HepG2 (cell line): ENCODE data around the gene MLANA. TPM values are rescaled to one million over a fixed set of nuclear protein-coding genes. Genes with fewer than 3 reads are reported as not detected.

Experiments used
- ATAC-seq: fragments of 200-7000 bp; cut with Tn5 transposase; 3 replicates; pipeline ENCODE4 v1.9.1; 2020; ENCODE audit warnings: mild to moderate bottlenecking, moderate library complexity
- BruUV-seq: library from RNA; stranded (reverse); fragments of 400-500 nt; replicated peaks from 2 replicates; lab custom pipeline; 2021; lab: Mats Ljungman, UMichigan
- CTCF ChIA-PET: fragments of 300-600 bp; formaldehyde crosslinking; extraction: SDS; loops from one replicate; lab custom pipeline; 2021; ENCODE audit warnings: low total read pairs, inconsistent platforms, low intra/inter-chr PET ratio; lab: Yijun Ruan, JAX
- POLR2A ChIA-PET: fragments of 350-600 bp; sonication (Branson Sonifier 250); formaldehyde crosslinking; loops from one replicate; lab custom pipeline; 2020; ENCODE audit warnings: antibody characterized with exemption, inconsistent platforms; lab: Yijun Ruan, JAX
- DNase-seq: peaks from one replicate; pipeline ENCODE4 v3.0.0-alpha.2; 2015; ENCODE audit warnings: low spot score
- FAIRE-seq: peaks from 3 replicates; lab custom pipeline; 2011; peaks lifted over from hg19 to GRCh38; lab: Jason Lieb, UNC
- H2AFZ ChIP-seq: one replicate; pipeline ENCODE4 v1.6.1; 2011; ENCODE audit warnings: low read length, inconsistent platforms
- H3K27ac ChIP-seq: fragments of 300-600 bp; 3 replicates; pipeline ENCODE4 v1.8.0; 2011; ENCODE audit warnings: mixed run types, mild to moderate bottlenecking, mixed read lengths, low read length, inconsistent platforms; ENCODE audit not compliant: insufficient read depth; ENCODE audit errors: extremely low read length
- H3K27me3 ChIP-seq, 2 experiments: fragments of 200-600 bp in 1 of 2; 2 replicates in 1 of 2; 3 replicates in 1 of 2; pipeline versions ENCODE4 v1.6.0 to v1.8.0; 2011; ENCODE audit warnings: low read length in 2 of 2, mild to moderate bottlenecking in 2 of 2, moderate library complexity in 2 of 2, inconsistent platforms in 1 of 2; ENCODE audit not compliant: insufficient read depth in 2 of 2, control insufficient read depth in 1 of 2
- H3K36me3 ChIP-seq, 2 experiments: fragments of 200-600 bp in 1 of 2; replicated peaks in 1 of 2; 2 replicates in 1 of 2; 3 replicates in 1 of 2; pipeline versions ENCODE4 v1.5.1 to v1.8.0; 2011; ENCODE audit warnings: low read length in 2 of 2, inconsistent platforms in 1 of 2; ENCODE audit not compliant: insufficient read depth in 2 of 2, control insufficient read depth in 1 of 2
- H3K4me1 ChIP-seq: 2 replicates; pipeline ENCODE4 v1.5.1; 2012; ENCODE audit warnings: low read length, inconsistent platforms; ENCODE audit not compliant: insufficient read depth
- H3K4me2 ChIP-seq: 2 replicates; pipeline ENCODE4 v1.6.0; 2011; ENCODE audit warnings: low read depth, low read length, inconsistent platforms
- H3K4me3 ChIP-seq, 3 experiments: fragments of 200-600 bp in 1 of 3; sonication (generic), shearing (Covaris generic) in 1 of 3; replicated peaks in 1 of 3; 2 replicates each; pipeline ENCODE4 v1.5.1; 2011 to 2016; ENCODE audit warnings: low read length in 3 of 3, inconsistent platforms in 2 of 3, low read depth in 2 of 3, mild to moderate bottlenecking in 2 of 3, control low read depth in 1 of 3, mixed read lengths in 1 of 3; ENCODE audit not compliant: insufficient read depth in 1 of 3
- H3K79me2 ChIP-seq: one replicate; pipeline ENCODE4 v1.6.1; 2011; ENCODE audit warnings: low read length, inconsistent platforms; ENCODE audit not compliant: insufficient read depth
- H3K9ac ChIP-seq: 2 replicates; pipeline ENCODE4 v1.6.0; 2011; ENCODE audit warnings: mild to moderate bottlenecking, low read depth, low read length, inconsistent platforms; ENCODE audit not compliant: insufficient read depth
- H3K9me3 ChIP-seq: 2 replicates; pipeline ENCODE4 v1.5.1; 2012; ENCODE audit warnings: mild to moderate bottlenecking, low read length
- H4K20me1 ChIP-seq: 2 replicates; pipeline ENCODE4 v1.6.0; 2011; ENCODE audit warnings: inconsistent platforms, mild to moderate bottlenecking, low read length, moderate library complexity; ENCODE audit not compliant: insufficient read depth
- DNMT1 ChIP-seq: sonication (generic); formaldehyde crosslinking; IDR thresholded peaks from 2 replicates; pipeline ENCODE4 v1.5.1; 2020; ENCODE audit warnings: mild to moderate bottlenecking, missing genetic modification reagents
- NONO ChIP-seq, 2 experiments: fragments of 450-650 bp in 1 of 2; sonication (generic) in 1 of 2; formaldehyde crosslinking in 1 of 2; IDR thresholded peaks in 1 of 2; conservative IDR thresholded peaks in 1 of 2; 2 replicates each; pipeline versions ENCODE4 v1.6.1 to v1.8.0; 2017 to 2022; ENCODE audit warnings: mild to moderate bottlenecking in 1 of 2, missing genetic modification reagents in 1 of 2, moderate library complexity in 1 of 2
- ZNF503 ChIP-seq: sonication (generic); formaldehyde crosslinking; IDR thresholded peaks from 2 replicates; pipeline ENCODE4 v1.4.0; 2020; ENCODE audit warnings: missing genetic modification reagents
- WGBS: methylation state at CpG from one replicate; pipeline ENCODE4 v1.1.6; 2017; ENCODE audit warnings: low lambda C conversion rate; 5-methylcytosine and 5-hydroxymethylcytosine counted together
- in situ Hi-C: cut with HindIII; loops from 2 replicates; pipeline ENCODE4 v1.10.0; 2017; ENCODE audit warnings: low pct_unique_long_range_greater_than_20kb; ENCODE audit not compliant: extremely low pct_ligation_motif_present
- intact Hi-C: fragments of 100-400 bp; cut with micrococcal nuclease; formaldehyde crosslinking; loops from one replicate; pipeline ENCODE4 v1.10.0; 2022; ENCODE audit not compliant: unreplicated experiment
- polyA plus RNA-seq, 8 experiments: library from polyadenylated mRNA; depleted of rRNA in 3 of 8; stranded (reverse) in 7 of 8; unstranded in 1 of 8; fragments of >200 nt; fragmentation: Illumina TruSeq in 4 of 8; extraction: Trizol in 4 of 8; gene quantifications; 2 replicates each; pipeline versions ENCODE4 v1.2.1 to v1.2.3, GENCODE V29; 2011 to 2016; ENCODE audit warnings: low read depth in 4 of 8, missing spikeins in 1 of 8, mixed read lengths in 1 of 8; ENCODE audit not compliant: insufficient read depth in 1 of 8
- total RNA-seq, 5 experiments: library from RNA; depleted of rRNA; stranded (reverse); fragments of >200 nt; fragmentation: Illumina TruSeq; extraction: Trizol; gene quantifications; 2 replicates each; pipeline ENCODE4 v1.2.3, GENCODE V29; 2016; ENCODE audit warnings: low read depth in 1 of 5

The MLANA gene
- total and polyA plus RNA-seq, 2 of the 13 experiments (the other 11 are each of a cell fraction or from before 2014, with no cell fraction given), result 0.11 to 0.18 TPM

GRCh38 chr9:5958273-5958672 is 67.6 kb downstream of the MLANA start:
- intact Hi-C loops, result no loop called here
- ChIA-PET CTCF (no interaction called here), POLR2A (no interaction called here)
- H3K9ac ChIP-seq, result no peak overlapping the region
- no peaks in the 10 kb centered on the region for H3K79me2 ChIP-seq
- no peaks in the 10 kb centered on the region for H4K20me1 ChIP-seq
- BruUV-seq, result no TSS peak
- H3K27ac ChIP-seq, result no peak overlapping the region
- no peak overlapping the region for H2AFZ ChIP-seq
- 94% methylated on average over 6 of the region's 6 CpGs for WGBS
- in situ Hi-C loops, result no loop called here
- ATAC-seq, result no peak
- H3K36me3 ChIP-seq, result no peaks in the 10 kb centered on the region
- no peaks in the 10 kb centered on the region for H3K4me1 ChIP-seq
- no peak overlapping the region for H3K4me3 ChIP-seq
- TF ChIP-seq NONO (IDR thresholded peaks at IDR 0.05) (no peak), NONO (CRISPR knock-in tag; conservative IDR thresholded peaks at IDR 0.05) (no peak), DNMT1 (CRISPR knock-in tag) (no peak), ZNF503 (CRISPR knock-in tag) (no peak)
- no peak overlapping the region for H3K4me2 ChIP-seq
- FAIRE-seq, result no peak
- DNase-seq, result no peak
- H3K9me3 ChIP-seq, result no peaks in the 10 kb centered on the region
- H3K27me3 ChIP-seq, result no peaks in the 10 kb centered on the region

Other genes with a start within 250 kb of the MLANA start
- gene ERMP1, start 57.8 kb upstream of the MLANA start, total RNA-seq (2016; rRNA removed; fragmentation: Illumina TruSeq; extraction: Trizol), result 28.1 and 40.9 TPM in 2 replicates
- gene ERMP1, start 57.8 kb upstream of the MLANA start, polyA plus RNA-seq (2011; rRNA removed), result 46.8 and 65.4 TPM in 2 replicates
- gene RANBP6, start 124.7 kb downstream of the MLANA start, total RNA-seq (2016; rRNA removed; fragmentation: Illumina TruSeq; extraction: Trizol), result 26.0 and 37.7 TPM in 2 replicates
- gene RANBP6, start 124.7 kb downstream of the MLANA start, polyA plus RNA-seq (2011; rRNA removed), result 7.2 and 7.5 TPM in 2 replicates